PC-9 (cell line): ENCODE results near the gene MPPE1. TPM values are rescaled to one million over a fixed set of nuclear protein-coding genes. Genes with fewer than 3 reads are reported as not detected.
"Not testable (repeated sequence)": the region's sequence is repeated elsewhere in the genome, so short reads cannot be mapped to it uniquely, and the experiment has no call there.

Experiments
- BruUV-seq: library from RNA; stranded (reverse); fragments of 400-500 nt; replicated peaks from 2 replicates; lab custom pipeline; 2021; lab: Mats Ljungman, UMichigan
- CTCF ChIA-PET: fragments of 300-600 bp; sonication (Branson Sonifier 250); formaldehyde crosslinking; loops from one replicate; lab custom pipeline; 2022; ENCODE audit warnings: antibody characterized with exemption; lab: Charles Lee
- POLR2A ChIA-PET: fragments of 300-600 bp; sonication (Branson Sonifier 250); formaldehyde crosslinking; loops from one replicate; lab custom pipeline; 2022; ENCODE audit warnings: antibody characterized with exemption; ENCODE audit not compliant: unreplicated experiment; lab: Charles Lee
- DNase-seq, 2 experiments: peaks; one replicate each; pipeline versions ENCODE4 v3.0.0 to v3.0.0-alpha.2; 2015 to 2022; ENCODE audit warnings: mixed read lengths in 1 of 2
- H2AFZ ChIP-seq: fragments of 200-600 bp; sonication (generic); 2 replicates; pipeline ENCODE4 v1.8.1; 2017; ENCODE audit warnings: antibody characterized with exemption
- H3F3A ChIP-seq: fragments of 200-600 bp; sonication (generic); 2 replicates; pipeline ENCODE4 v1.8.1; 2017; ENCODE audit warnings: antibody characterized with exemption, mild to moderate bottlenecking, low read depth; ENCODE audit not compliant: insufficient read depth
- H3K27ac ChIP-seq: fragments of 200-600 bp; sonication (generic); 2 replicates; pipeline ENCODE4 v1.6.1; 2016; ENCODE audit warnings: mixed run types
- H3K27me3 ChIP-seq: fragments of 200-600 bp; sonication (generic); 2 replicates; pipeline ENCODE4 v1.6.1; 2016; ENCODE audit warnings: low read depth, mixed run types; ENCODE audit not compliant: insufficient read depth
- H3K36me3 ChIP-seq: fragments of 200-600 bp; sonication (generic); 2 replicates; pipeline ENCODE4 v1.6.1; 2016; ENCODE audit warnings: low read depth, mixed run types
- H3K4me1 ChIP-seq: fragments of 200-600 bp; sonication (generic); replicated peaks from 2 replicates; pipeline ENCODE4 v1.6.1; 2016; ENCODE audit warnings: mixed run types; ENCODE audit not compliant: insufficient read depth
- H3K4me2 ChIP-seq: fragments of 200-600 bp; sonication (generic); 2 replicates; pipeline ENCODE4 v1.6.1; 2017; ENCODE audit warnings: mixed run types
- H3K4me3 ChIP-seq: fragments of 200-600 bp; sonication (generic); 2 replicates; pipeline ENCODE4 v1.6.1; 2016; ENCODE audit warnings: mixed run types
- H3K79me2 ChIP-seq: fragments of 200-600 bp; sonication (generic); 2 replicates; pipeline ENCODE4 v1.6.1; 2017; ENCODE audit warnings: low read depth, mixed run types
- H3K9me2 ChIP-seq: fragments of 200-600 bp; sonication (generic); 2 replicates; pipeline ENCODE4 v1.8.1; 2017; ENCODE audit warnings: mild to moderate bottlenecking; ENCODE audit not compliant: insufficient read depth
- H3K9me3 ChIP-seq: fragments of 200-600 bp; sonication (generic); 2 replicates; pipeline ENCODE4 v1.8.1; 2016; ENCODE audit warnings: low read depth; ENCODE audit not compliant: insufficient read depth
- H4K20me1 ChIP-seq: fragments of 200-600 bp; sonication (generic); 2 replicates; pipeline ENCODE4 v1.8.1; 2017; ENCODE audit not compliant: insufficient read depth
- EZH2 ChIP-seq: fragments of 200-600 bp; sonication (generic); IDR thresholded peaks from 2 replicates; pipeline ENCODE4 v1.8.0; 2017; ENCODE audit warnings: antibody characterized with exemption, low read depth
- intact Hi-C: fragments of 100-400 bp; cut with micrococcal nuclease; formaldehyde crosslinking; loops from one replicate; pipeline ENCODE4 v1.10.0; 2022; ENCODE audit not compliant: unreplicated experiment
- total RNA-seq: library from RNA; stranded (reverse); gene quantifications from 2 replicates; pipeline ENCODE4 v1.2.3, GENCODE V29; 2021
- TF ChIP-seq, protein P1 (sequence below): fragments of 200-600 bp; sonication (generic); conservative IDR thresholded peaks from 2 replicates; pipeline ENCODE4 v1.6.1; 2017; ENCODE audit warnings: mixed run types, antibody characterized with exemption, mild to moderate bottlenecking, moderate library complexity

MPPE1 gene
- total RNA-seq, 1 experiment from 2014 or later = 40.7 TPM

DNA sequence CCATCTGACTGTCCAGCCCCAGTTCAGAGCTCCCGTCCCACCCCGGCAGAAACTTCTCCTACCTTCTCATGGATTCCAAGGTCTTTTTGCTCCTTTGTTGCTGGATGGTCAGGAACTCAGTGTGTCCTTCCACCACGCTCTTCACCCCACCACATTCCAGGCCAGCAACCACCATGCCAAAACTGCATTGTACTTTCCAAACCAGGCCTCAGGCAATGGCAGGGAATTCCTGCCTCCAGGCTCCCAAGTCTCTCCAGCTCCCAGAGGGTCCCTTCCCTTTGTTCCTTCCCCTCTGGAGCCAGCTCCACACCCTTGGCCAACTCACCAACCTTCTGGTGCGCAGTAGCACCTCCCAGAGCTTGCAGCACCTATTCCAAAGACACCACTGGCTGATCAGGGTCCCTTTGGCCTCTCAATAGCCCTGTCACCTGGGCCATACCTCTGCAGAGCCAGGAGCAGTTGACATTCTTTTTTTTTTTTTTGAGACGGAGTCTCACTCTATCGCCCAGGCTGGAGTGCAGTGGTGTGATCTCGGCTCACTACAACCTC, 48.8 kb downstream of the MPPE1 start:
- H3K9me3 ChIP-seq = no peaks in the 10 kb centered on the region
- H3K36me3 ChIP-seq = no peaks in the 10 kb centered on the region
- peak overlapping the region; percentile 97 for H3K27ac ChIP-seq
- no peak overlapping the region for H2AFZ ChIP-seq
- peak overlapping the region; percentile 20; the same call in 1 of the 2 replicates for H3K4me3 ChIP-seq
- H3K79me2 ChIP-seq = peaks cover 23% of the 10 kb centered on the region
- H3K27me3 ChIP-seq = no peaks in the 10 kb centered on the region
- POLR2A ChIA-PET = interaction anchor here (0.6 to 0.7 kb wide), 3 partner anchors 12 to 156 kb away, joined by 5 to 11 read pairs (median 7); no protein-coding TSS in a partner anchor
- H3K9me2 ChIP-seq = no peaks in the 10 kb centered on the region
- H4K20me1 ChIP-seq = no peaks in the 10 kb centered on the region
- CTCF ChIA-PET = interaction anchor here (1.1 kb wide), 1 partner anchor 86 kb away, joined by 3 read pairs; no protein-coding TSS in a partner anchor
- TF ChIP-seq, protein P1, sequence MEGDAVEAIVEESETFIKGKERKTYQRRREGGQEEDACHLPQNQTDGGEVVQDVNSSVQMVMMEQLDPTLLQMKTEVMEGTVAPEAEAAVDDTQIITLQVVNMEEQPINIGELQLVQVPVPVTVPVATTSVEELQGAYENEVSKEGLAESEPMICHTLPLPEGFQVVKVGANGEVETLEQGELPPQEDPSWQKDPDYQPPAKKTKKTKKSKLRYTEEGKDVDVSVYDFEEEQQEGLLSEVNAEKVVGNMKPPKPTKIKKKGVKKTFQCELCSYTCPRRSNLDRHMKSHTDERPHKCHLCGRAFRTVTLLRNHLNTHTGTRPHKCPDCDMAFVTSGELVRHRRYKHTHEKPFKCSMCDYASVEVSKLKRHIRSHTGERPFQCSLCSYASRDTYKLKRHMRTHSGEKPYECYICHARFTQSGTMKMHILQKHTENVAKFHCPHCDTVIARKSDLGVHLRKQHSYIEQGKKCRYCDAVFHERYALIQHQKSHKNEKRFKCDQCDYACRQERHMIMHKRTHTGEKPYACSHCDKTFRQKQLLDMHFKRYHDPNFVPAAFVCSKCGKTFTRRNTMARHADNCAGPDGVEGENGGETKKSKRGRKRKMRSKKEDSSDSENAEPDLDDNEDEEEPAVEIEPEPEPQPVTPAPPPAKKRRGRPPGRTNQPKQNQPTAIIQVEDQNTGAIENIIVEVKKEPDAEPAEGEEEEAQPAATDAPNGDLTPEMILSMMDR = no peak
- no peak for TF ChIP-seq EZH2
- peaks cover 53% of the 10 kb centered on the region for H3F3A ChIP-seq
- peak; percentile 52 to 72 for DNase-seq
- intact Hi-C loops = loop anchor here (5.0 kb wide), 1 partner anchor 1947 kb away; the partner anchor contains the start of gene VAPA
- H3K4me2 ChIP-seq = peak overlapping the region; percentile 75
- no TSS peak for BruUV-seq
- peaks cover 44% of the 10 kb centered on the region for H3K4me1 ChIP-seq

DNA sequence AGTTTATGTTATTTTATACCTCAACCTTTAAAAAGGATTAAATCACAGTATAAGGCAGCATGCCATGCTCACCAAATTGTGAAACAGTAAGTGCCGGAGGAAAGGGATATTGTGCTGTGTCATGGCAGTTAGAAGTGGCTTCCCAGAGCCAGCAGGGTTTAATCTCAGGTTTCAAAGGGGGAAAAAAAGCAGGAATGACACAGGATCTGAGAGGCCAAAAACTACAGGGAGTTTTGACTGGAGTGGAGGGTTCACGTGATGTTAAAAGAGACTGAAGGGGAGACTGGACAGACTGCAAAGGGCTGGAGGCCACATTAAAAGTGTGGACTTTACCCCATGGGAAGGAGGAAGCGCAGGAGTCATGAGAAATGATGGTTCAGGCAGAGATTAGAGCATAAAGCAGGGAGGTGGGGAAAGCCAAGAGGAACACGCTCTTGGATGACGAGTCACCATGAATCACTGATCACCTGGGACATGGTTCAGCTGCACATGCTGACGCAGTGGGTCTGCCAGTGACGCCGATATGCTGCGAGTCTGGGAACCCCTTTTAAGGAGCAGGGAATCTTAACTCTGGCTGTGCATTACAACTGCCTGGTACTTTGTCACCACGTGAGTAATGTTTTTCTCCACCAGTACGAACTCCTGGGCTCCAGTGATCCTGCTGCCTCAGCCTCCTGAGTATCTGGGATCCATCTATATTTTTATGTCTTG, 50.8 kb downstream of the MPPE1 start:
- Histone ChIP-seq H3K79me2 (peaks cover 43% of the 10 kb centered on the region), H3F3A (peaks cover 60% of the 10 kb centered on the region), H3K4me1 (peaks cover 62% of the 10 kb centered on the region), H3K4me3 (peak overlapping the region; percentile 43; the same call in 1 of the 2 replicates), H3K36me3 (no peaks in the 10 kb centered on the region), H3K27ac (peak overlapping the region; percentile 97), H3K4me2 (peak overlapping the region; percentile 75), H3K9me2 (no peaks in the 10 kb centered on the region), H3K9me3 (no peaks in the 10 kb centered on the region), H3K27me3 (no peaks in the 10 kb centered on the region), H4K20me1 (peaks cover 8% of the 10 kb centered on the region; the same call in 1 of the 2 replicates), H2AFZ (peak overlapping the region; percentile 10; the same call in 1 of the 2 replicates)
- TF ChIP-seq, protein P1 = no peak
- TF ChIP-seq EZH2 = no peak
- ChIA-PET POLR2A (no interaction called here), CTCF (no interaction called here)
- no TSS peak for BruUV-seq
- intact Hi-C loops = loop anchor here (1.0 to 5.0 kb wide), 4 partner anchors 51 to 1945 kb away; partner anchors contain the start of genes MPPE1 and VAPA
- peak; percentile 87 to 97 for DNase-seq

DNA sequence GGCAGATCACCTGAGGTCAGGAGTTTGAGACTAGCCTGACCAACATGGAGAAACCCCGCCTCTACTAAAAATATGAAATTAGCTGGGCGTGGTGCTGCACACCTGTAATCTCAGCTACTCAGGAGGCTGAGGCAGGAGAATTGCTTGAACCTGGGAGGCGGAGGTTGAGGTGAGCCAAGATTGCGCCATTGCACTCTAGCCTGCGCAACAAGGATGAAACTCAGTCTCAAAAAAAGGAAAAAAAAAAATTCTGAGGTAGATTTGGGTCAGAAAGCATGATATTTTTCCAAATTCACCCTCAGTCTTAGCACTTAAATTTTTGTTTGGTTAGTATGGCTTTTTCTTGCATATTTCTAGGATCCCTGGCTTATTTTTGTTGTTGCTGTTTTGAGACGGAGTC, 53.6 kb downstream of the MPPE1 start:
- H2AFZ ChIP-seq, H3K9me2 ChIP-seq, DNase-seq, H3K4me3 ChIP-seq, H3K27ac ChIP-seq, intact Hi-C loops, H3K27me3 ChIP-seq, H3K9me3 ChIP-seq, POLR2A ChIA-PET, H3K36me3 ChIP-seq, CTCF ChIA-PET, BruUV-seq: not testable (repeated sequence)
- Histone ChIP-seq H3K4me2 (peak overlapping the region; percentile 100; the same call in 1 of the 2 replicates), H3F3A (peaks cover 63% of the 10 kb centered on the region), H3K79me2 (peaks cover 55% of the 10 kb centered on the region), H4K20me1 (peaks cover 10% of the 10 kb centered on the region; the same call in 1 of the 2 replicates), H3K4me1 (peaks cover 61% of the 10 kb centered on the region)
